Parathyroid adenoma (tissue), 2 donors: ENCODE data around the gene LYPLA2.
"Not testable (repeated sequence)": the region's sequence is repeated elsewhere in the genome, so short reads cannot be mapped to it uniquely, and the experiment has no call there.

ENCODE experiments used
- H2AFZ ChIP-seq: fragments of 300-600 bp; sonication (generic); one replicate; pipeline ENCODE4 v1.7.0; 2017; ENCODE audit warnings: antibody characterized with exemption, mild to moderate bottlenecking
- H3K27ac ChIP-seq: fragments of 300-600 bp; sonication (generic); one replicate; pipeline ENCODE4 v1.7.0; 2017
- H3K27me3 ChIP-seq: fragments of 300-600 bp; sonication (generic); one replicate; pipeline ENCODE4 v1.7.0; 2017; ENCODE audit warnings: low read length; ENCODE audit not compliant: control insufficient read depth, insufficient read depth
- H3K36me3 ChIP-seq: fragments of 300-600 bp; sonication (generic); one replicate; pipeline ENCODE4 v1.7.0; 2017; ENCODE audit warnings: low read length; ENCODE audit not compliant: control insufficient read depth, insufficient read depth
- H3K4me1 ChIP-seq: fragments of 300-600 bp; sonication (generic); one replicate; pipeline ENCODE4 v1.7.0; 2017; ENCODE audit warnings: control low read depth
- H3K4me2 ChIP-seq: fragments of 300-600 bp; sonication (generic); one replicate; pipeline ENCODE4 v1.7.0; 2017; ENCODE audit warnings: low read length
- H3K4me3 ChIP-seq: fragments of 300-600 bp; sonication (generic); one replicate; pipeline ENCODE4 v1.7.0; 2017; ENCODE audit warnings: low read depth, low read length
- H3K79me2 ChIP-seq: fragments of 300-600 bp; sonication (generic); one replicate; pipeline ENCODE4 v1.7.0; 2017; ENCODE audit warnings: control low read depth
- H3K9ac ChIP-seq: fragments of 300-600 bp; sonication (generic); one replicate; pipeline ENCODE4 v1.7.0; 2017; ENCODE audit warnings: mild to moderate bottlenecking
- H3K9me3 ChIP-seq: fragments of 300-600 bp; sonication (generic); one replicate; pipeline ENCODE4 v1.7.0; 2017; ENCODE audit warnings: low read length; ENCODE audit not compliant: control insufficient read depth
- CTCF ChIP-seq: fragments of 300-600 bp; sonication (generic); IDR thresholded peaks from one replicate; pipeline ENCODE4 v1.7.0; 2017; ENCODE audit warnings: antibody characterized with exemption, mild to moderate bottlenecking
- donor health status: primary hyperparathyroidism.

The LYPLA2 gene

GRCh38 chr1:23825762-23826522 lies 35.0 kb downstream of the LYPLA2 start:
- Histone ChIP-seq H2AFZ (peak overlapping the region; percentile 93), H3K4me1 (no peaks in the 10 kb centered on the region), H3K36me3 (no peaks in the 10 kb centered on the region), H3K27ac (peak overlapping the region; percentile 90), H3K4me3 (peak overlapping the region; percentile 99), H3K4me2 (peak overlapping the region; percentile 90), H3K27me3 (no peaks in the 10 kb centered on the region), H3K79me2 (no peaks in the 10 kb centered on the region), H3K9ac (no peak overlapping the region), H3K9me3 (no peaks in the 10 kb centered on the region)
- TF ChIP-seq CTCF = no peak

GRCh38 chr1:23826590-23826989 lies 35.6 kb downstream of the LYPLA2 start:
- H3K27ac ChIP-seq, H3K9ac ChIP-seq, H3K4me2 ChIP-seq, H3K4me1 ChIP-seq, H3K9me3 ChIP-seq, H3K36me3 ChIP-seq, H3K27me3 ChIP-seq, H3K79me2 ChIP-seq, H3K4me3 ChIP-seq, H2AFZ ChIP-seq: not testable (repeated sequence)

- TF ChIP-seq CTCF = no peak
- Histone ChIP-seq H3K4me3 (no peak overlapping the region), H3K27me3 (no peaks in the 10 kb centered on the region), H3K4me2 (no peak overlapping the region), H3K9ac (no peak overlapping the region), H3K79me2 (no peaks in the 10 kb centered on the region), H3K4me1 (no peaks in the 10 kb centered on the region), H3K36me3 (no peaks in the 10 kb centered on the region), H2AFZ (no peak overlapping the region), H3K27ac (no peak overlapping the region), H3K9me3 (no peaks in the 10 kb centered on the region)
Measured at GRCh38 chr1:23827717-23828116, 36.8 kb downstream of the LYPLA2 start.

- not testable (repeated sequence) for H3K4me3 ChIP-seq, H3K9me3 ChIP-seq, H3K4me2 ChIP-seq, H3K4me1 ChIP-seq, H3K36me3 ChIP-seq, H3K27me3 ChIP-seq, H3K27ac ChIP-seq, H3K79me2 ChIP-seq, H3K9ac ChIP-seq
- peak overlapping the region; percentile 17 for H2AFZ ChIP-seq
Measured at GRCh38 chr1:23834156-23834555, 43.2 kb downstream of the LYPLA2 start.

GRCh38 chr1:23836037-23836436 lies 45.1 kb downstream of the LYPLA2 start:
- no peaks in the 10 kb centered on the region for H3K36me3 ChIP-seq
- H3K27me3 ChIP-seq = no peaks in the 10 kb centered on the region
- H3K79me2 ChIP-seq = no peaks in the 10 kb centered on the region
- no peak overlapping the region for H3K4me2 ChIP-seq
- no peak for TF ChIP-seq CTCF
- H3K9me3 ChIP-seq = no peaks in the 10 kb centered on the region
- no peak overlapping the region for H3K9ac ChIP-seq
- H3K4me1 ChIP-seq = no peaks in the 10 kb centered on the region
- H3K4me3 ChIP-seq = no peak overlapping the region
- H2AFZ ChIP-seq = no peak overlapping the region
- H3K27ac ChIP-seq = no peak overlapping the region

GRCh38 chr1:23837908-23838307 lies 47.0 kb downstream of the LYPLA2 start:
- Histone ChIP-seq H3K79me2 (no peaks in the 10 kb centered on the region), H3K27ac (no peak overlapping the region), H3K36me3 (no peaks in the 10 kb centered on the region), H3K27me3 (no peaks in the 10 kb centered on the region), H3K4me2 (peak overlapping the region; percentile 62), H3K4me1 (no peaks in the 10 kb centered on the region), H3K9me3 (no peaks in the 10 kb centered on the region), H3K9ac (no peak overlapping the region), H3K4me3 (no peak overlapping the region), H2AFZ (peak overlapping the region; percentile 64)
- TF ChIP-seq CTCF = no peak
